Muscle of back (tissue), 11 donors: Measurements from ENCODE around the gene SYNPR. TPM values are rescaled to one million over a fixed set of nuclear protein-coding genes. Genes with fewer than 3 reads are reported as not detected.

Experiments used
- DNase-seq, 3 donors: peaks; one replicate each; pipeline versions ENCODE4 v3.0.0 to v3.0.0-alpha.2; 2013
- polyA plus RNA-seq, 10 donors: library from polyadenylated mRNA; unstranded; fragments of 120-200 nt; gene quantifications; one replicate each; pipeline ENCODE4 v1.2.1, GENCODE V29; 2013; ENCODE audit not compliant: insufficient read length in 10 of 10

Gene SYNPR
- polyA plus RNA-seq, 10 donors, result 0.25 TPM; not detected in 9

DNA sequence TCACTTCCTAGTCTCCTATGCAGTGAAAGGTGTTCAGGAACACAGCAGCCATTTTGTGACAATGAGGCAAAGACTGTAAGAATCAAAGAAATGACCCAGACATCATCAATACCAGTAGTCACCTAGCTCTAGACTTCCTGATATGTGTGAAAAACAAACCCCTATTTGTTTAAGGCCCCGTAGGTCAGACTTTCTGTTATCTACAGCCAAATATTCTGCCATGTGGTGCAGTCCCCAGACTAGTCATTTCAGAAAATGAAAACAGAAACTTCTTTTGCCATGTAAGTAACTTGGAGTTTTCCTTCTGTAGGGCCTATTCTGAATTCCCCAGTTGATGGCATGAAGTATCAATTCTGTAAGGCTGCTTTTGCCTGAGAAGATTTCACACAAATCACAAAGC, 192.6 kb downstream of the SYNPR start:
- no peak for DNase-seq

DNA sequence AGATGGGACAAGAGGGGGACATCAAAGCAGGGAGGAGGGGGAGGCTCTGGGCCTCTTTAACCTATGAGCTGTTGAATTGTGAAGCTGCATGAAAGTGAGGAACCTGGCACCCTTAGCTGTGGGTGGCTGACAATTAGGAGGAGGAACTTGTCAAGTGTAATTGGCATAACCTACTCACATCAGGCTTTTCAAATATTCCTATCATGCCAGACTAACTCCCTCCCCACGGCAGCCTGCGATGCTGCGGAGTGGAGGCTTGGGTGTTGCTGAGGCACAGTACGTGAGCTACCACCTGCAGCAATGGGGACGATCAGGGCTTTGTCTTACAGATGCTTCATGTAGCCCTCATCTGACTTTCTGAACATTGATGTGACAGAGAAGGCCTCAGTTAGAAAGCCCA, 193.7 kb downstream of the SYNPR start:
- no peak for DNase-seq

DNA sequence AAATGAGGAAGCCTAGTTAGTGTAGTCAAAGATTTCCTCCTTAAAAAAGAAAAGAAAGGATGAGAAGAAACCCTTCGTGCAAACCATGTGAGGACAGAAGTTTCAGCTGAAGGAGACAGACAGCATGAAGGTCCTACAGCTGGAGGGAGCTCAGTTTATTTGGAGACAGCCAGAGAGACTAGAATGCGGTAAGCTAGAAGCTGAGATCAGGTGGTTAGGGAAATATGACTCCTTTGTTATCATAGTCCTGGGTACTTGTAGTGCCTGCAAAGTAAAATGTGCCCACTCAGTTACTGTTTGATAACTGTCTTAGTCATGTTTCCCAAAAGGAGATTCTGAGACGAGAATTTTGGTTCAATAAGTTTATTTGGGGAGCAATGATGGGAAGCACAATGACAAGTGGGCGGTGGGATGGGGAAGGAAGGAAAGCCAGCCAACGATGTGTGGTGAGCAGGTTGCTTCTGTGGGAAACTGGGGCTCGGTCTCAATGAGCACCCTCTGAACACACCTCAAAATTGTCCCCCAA, 195.6 kb downstream of the SYNPR start:
- no peak for DNase-seq

DNA sequence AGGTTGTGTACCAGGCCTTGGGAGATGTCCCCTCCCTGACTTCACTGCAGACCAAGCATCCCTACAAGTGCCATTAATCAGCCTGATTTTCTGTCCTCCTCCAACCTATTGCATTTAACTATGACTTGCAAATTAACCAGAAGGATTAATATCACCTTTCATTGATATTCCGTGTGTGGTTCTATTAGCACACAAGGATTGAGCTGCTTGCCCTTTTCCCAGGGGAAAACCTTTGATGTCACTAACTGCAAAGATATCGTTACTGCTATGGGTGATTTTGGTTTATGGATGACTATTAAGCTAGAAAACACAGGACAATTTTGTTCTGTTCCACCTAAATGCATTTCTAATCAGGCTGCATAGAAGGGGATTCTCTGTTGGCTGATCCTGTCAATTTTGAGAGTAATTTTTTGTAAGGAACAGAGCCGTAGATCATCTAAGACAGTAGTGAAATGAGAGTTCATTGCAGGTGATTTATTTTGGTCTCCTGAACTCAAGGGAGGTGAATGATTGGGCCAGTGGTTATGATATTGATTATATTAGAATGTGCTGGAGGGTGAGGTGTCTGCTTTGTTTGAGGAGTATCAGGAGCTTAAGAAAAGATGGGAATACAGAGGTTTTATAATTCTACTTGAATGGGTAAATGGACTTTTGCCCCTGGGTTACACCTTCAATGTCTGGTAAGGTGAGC, 196.9 kb downstream of the SYNPR start:
- no peak for DNase-seq

DNA sequence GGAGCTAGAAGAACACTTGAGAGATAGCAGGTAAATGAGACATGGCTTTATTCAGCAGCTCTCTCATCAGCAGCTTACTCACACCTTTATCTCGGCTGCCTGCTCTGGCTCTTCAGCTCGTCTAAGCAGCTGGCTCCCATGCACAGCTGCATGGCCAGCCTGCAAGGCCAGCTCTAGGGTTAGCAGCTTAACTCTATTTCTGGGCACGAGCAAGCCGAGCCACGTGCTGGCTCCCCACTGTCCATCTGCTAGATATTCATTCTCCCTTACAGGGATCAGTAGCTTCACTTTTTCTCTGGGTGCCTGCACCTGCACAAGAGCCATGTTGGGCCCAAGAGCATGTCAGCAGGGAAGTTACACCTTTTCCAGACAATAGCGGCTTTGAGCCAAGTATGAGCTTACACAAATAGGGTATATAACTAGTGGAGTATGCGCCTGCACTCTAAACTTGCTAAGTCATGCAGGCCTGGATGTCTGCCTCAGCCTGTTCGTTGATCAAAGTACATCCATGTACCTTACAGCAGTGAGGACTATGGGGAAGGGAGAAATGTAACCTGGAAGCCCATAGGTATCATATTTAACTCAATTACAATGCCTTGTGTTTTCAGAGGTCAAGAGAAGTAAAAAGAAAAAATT, 199.5 kb downstream of the SYNPR start:
- no peak for DNase-seq

DNA sequence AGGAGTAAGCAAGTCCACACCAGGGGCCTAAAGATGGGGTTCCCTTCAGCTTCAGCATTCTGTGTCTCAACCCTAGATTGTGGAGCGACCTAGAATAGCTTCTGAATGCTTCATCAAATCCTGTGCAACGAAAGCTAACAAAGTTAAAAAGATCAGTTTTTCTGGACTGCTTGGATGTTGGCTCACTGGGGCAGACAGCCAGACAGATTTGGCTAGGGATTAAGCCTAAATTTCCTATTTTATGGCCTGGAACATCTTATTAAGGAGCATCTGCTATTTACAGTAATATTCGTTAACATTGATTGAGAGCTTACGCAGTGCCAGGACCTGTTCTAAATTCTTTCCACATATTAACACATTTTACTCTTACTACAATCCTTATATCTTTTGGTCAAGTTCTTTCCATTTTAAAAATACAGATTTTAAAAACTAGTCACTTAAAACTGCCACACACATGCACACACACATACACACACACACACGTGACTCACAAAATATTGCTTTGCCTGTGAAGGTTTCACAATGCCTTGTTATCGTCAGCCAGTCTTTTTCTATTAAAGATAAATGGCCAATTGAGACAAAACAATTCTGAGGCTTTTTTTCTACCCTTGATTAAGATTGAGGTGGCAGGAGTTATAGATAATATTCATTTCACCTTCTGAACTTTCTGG, 201.0 kb downstream of the SYNPR start:
- peak in 1 of 3 donors; percentile 5 for DNase-seq

DNA sequence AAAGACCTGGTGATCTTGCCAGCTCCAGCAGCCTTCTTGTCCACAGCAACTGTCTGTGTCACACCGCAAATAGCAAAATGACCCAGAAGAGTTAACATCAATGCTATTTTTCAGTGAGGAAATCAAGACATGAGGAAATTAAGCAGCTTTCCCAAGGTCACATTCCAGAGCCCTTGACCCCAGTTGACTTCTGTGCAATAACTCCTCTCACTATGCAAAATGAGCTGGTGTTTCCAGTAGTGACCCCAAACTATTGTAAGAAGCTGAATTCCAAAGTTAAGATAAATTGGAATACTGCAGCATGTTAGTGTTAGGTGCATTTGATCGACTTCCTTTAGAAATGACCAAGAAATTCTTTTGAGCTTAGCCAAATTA, 201.5 kb downstream of the SYNPR start:
- DNase-seq, result no peak

DNA sequence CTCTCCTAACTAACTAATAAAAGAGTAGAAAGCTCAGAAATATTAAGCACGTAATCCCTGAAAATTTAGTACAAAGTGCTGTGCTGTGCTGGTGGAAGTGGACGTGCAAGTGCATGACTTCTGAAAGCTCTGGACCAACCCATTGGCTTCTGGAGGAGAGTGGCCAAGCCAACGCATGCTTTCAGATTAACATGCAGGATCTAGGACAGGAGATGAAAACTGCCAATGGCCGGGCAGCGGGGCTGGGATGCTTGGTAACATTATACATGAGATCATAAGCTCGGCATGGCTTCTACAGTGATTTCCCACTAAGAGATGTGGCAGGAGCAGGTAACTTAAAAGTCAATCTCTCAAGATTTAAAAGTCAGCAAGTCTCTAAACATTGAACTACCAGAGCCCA, 203.5 kb downstream of the SYNPR start:
- DNase-seq, result no peak

DNA sequence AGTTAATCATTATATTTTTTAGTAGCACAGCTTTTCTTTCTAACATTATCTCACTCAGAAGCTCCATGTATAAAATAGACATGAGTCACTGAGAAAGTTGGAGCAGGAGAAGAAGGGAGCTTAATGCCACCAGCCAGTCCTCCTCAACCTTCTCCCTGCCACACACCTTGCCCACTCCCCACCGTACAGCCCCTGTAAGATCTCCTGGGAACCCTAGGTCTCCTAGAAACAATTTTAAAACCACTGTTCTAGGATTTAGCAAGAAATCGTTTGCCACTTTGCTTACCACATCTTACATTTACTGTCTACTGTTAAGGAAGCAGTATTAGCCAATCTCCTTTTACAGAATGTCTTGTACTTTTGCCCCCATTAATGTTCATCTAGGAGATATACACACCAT, 204.2 kb downstream of the SYNPR start:
- DNase-seq, result no peak

DNA sequence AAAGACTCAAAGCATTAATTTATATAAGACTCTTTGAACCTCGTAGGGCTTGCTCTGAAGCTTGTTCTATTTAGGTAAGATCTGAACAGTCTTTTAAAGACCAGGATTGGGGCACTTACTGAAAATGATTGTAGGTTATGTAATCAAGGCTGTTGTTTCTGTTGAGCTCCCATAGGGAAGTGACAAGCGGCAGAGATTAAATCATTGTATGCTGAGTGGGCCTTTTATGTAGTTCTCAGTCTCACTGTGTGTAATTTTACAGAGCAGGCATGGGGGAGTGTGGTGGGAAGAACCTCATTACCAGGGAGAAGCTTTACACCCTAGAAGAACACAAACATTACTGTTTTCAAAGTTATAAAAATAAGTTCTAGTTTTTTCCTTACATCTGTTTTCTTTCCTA, 214.4 kb downstream of the SYNPR start:
- DNase-seq, result no peak

DNA sequence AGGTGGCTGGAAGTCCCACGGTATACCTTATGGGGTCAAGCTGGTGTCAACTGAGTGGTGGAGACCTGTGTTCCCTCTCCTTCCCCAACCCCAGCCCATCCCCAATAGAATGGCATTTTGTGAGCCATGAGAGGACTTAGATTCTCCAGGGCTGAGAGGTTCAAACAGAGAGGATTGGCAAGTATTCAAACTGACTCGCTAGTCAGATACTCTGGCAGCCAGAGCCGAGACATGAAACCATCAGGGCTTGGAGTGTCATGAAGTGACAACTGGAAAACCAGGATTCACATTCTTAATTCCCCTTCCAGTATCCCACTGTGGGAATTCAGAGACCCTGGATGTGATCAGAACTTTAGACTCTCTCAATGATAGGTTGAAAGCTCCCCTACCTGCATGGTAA, 215.0 kb downstream of the SYNPR start:
- DNase-seq, result peak in 1 of 3 donors; percentile 7

DNA sequence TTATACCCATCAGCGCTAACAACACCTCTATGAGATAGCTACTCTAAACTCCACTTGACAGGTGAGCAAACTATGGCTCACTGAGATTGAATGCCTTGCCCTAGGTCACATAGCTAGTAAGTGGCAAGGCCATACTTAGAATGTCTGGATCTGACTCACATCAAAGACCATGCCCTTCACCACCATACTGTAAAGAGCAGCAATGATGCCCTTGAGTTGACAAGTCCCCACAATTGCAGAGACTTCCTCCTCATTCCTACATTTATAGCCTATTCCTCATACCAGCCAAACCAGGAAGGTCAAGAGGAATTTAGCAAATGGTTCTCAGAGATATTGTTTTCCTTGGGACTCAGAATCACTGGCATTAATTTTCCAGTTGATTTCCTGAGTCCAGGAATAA, 216.5 kb downstream of the SYNPR start:
- no peak for DNase-seq

DNA sequence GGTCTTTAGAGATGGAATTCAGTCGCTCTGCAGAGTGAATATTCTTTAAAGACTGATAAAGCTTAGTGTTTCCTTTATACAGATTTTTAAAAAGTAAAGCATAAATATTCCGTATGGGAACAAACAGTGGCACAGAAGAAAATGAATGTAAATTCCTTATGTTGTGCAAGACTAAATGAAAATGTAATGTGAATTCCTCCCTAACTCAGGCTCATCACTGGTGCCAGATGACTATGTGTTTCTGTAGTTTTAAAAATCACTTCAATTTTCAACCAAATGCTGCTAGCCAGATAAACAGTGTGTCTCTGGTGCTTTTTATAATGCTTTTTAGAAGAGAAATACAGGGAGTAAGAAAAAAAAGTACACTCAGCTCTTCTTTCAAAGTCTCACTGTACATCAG, 219.5 kb downstream of the SYNPR start:
- DNase-seq, result no peak

DNA sequence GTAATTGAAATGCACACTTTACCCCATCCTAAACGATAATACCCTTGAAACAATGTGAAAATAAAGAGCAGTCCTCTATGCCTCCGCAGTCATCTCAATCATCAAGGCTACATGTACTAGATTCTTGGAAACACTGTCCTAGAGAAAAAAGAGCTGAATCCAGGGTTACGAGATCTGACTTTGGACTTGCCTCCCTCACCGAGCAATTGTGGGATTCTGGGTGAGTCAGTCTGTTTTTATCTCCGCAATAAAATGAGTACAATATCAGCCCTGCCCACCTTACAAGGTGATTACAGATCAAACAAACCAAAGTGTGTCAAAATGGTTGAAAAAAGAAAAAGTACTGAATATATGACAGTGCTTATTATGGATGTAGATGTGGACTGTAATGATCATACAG, 222.1 kb downstream of the SYNPR start:
- DNase-seq, result no peak

DNA sequence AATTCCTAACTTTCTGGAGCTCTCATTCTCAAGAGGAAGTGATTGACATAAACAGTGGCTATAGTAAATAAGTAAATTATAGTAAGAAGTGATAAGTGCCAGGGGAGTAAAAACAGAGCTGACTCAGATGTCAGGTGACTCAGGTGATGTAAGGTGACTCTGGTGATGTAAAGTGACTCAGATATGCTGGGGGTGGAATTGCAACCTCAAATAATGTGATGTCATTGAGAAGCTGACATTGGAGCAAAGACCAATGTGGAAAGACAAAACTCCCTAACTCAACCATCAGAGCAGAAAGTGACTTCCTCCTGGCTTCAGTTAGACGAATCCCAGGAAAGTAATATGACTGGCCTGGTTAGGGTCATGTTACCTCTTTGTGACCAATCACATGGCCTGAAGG, 230.2 kb downstream of the SYNPR start:
- no peak for DNase-seq

DNA sequence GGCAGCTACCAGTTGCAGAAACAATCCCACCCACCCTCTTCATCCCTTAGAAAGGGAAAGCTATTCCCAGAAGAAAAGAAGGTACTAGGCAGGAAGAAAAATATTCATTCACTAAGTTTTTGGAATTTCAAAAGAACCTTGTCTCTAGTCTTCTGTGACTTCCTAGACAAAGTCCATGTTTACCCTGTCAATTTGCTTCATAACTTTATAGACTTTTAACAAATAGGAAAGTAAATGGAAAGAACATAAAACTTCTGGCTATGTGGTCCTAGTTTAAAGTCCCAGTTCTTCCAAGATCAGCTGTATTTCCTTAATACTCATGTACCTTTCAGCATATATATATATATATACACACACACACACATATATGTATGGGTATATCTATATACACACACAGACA, 230.7 kb downstream of the SYNPR start:
- DNase-seq, result no peak

DNA sequence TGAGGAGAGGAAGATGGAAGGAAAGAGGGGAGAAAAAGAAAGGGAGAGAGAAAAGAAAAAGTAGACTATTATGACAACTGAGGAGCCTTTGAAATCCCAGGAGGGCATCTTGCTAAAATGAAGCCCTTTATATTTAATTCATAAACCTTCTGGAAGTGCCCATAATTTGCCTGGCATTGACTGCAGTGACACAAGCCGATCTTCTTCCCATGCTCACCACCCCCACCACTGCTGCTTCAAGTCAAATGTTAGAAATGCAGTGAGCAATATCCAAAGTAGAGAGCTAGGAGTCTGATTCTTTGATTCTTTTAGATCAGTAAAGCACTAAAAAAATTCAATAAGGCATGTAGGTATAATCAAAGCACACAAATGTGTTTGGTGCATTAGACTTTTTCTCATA, 235.7 kb downstream of the SYNPR start:
- no peak for DNase-seq

DNA sequence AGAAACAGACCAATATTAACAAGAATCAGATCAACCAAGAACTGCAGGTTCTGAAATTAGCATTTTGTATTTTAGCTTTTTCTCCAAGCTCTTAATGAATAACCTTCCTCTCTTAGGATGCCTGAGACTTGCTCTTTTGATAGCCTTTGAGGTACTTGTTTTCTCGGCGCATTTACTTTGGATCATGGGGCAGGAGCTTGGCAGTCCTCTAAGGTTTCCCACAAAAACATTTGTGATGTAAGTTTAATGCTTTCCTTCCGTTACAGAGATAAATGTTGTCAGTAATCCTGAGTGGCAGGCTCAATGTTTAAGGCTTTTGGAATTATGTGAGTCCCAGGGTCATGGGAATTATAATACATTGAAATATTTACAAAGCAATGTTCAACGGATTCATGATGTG, 236.6 kb downstream of the SYNPR start:
- no peak for DNase-seq

DNA sequence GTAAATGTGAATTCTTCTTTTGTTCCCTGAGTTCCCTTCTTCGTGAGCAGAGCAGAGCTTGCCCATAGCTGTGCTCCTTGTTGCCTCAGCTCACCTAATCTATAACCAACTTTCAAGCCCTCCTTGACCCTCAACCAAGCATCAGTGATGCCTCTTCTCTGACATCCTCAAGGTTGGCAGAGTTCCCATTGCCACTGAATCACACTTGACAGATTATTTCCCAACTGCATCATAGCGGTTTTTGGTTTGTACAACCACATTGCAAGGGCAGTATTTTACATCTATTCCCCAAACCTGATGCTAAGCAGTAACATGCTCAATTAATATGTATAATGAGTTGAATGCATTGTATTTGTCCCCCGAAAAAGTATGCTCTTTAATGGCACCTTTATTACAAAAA, 241.3 kb downstream of the SYNPR start:
- DNase-seq, result no peak

DNA sequence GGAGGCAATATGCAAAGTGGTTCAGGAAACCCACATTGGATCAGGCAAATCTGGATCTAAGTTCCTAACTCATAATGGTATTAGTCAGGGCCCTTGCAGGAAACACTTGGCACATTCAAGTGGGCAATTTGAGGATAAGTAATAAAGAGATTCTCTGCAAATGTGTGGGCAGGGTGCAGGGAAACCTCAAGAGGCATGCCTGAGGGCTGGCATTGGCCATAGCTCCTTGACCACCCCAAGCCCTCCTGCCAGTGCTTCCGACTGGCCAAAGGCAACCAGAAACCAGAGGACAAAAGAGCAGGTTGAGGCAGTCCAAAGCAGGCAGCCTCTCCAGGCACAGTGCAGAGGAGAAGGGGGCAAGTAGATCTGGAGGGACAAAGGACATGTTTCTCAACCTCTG, 243.5 kb downstream of the SYNPR start:
- no peak for DNase-seq

DNA sequence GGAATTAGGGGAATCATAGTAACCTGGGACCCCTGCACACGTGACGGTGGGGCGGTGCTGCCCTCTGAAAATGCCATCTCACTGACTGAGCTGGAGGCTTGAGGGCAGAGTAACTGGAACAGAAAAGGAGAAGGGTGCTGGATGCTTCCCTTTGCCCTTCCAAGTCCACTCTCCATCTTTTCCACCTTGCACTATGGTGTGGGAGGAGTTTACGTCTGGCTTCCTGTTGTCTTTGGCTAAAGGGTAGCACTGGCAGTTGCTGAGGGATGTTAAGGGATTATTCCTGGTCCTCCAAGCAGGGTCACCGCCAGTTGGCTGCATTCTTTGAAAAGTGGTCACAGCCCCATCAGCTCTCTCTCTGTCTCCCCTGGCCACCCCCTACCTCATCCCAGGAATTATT, 245.0 kb downstream of the SYNPR start:
- DNase-seq, result no peak

DNA sequence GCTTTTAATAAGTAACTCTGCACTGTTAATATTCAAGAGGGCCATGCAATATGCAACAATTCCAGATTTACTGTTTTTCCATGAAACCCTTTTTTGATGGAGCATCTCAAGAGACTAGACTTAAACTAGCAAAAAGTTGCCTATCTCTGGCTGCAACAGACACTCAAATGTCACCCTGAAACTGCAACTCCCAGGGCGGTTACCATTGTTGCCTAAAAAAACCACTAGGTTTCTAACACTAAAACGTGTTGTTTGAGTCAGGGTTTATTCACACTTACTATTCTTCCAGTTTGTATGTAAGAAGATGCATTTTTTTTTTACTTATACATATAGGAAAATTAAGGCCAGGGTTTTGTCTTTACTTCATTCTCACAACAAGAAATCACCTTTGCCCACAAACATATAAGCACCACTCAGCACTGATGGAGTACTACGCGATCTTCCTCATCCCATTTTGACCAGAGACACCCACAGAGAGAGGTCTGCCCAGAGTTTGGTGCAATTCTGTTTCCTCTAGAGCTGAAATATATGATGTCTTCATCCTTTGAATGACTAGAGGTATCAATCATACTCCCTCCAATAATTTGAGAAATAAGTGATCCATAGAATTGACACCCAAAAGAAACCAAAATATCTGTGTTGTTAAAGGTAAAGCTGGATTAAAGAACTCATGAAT, 250.4 kb downstream of the SYNPR start:
- no peak for DNase-seq

DNA sequence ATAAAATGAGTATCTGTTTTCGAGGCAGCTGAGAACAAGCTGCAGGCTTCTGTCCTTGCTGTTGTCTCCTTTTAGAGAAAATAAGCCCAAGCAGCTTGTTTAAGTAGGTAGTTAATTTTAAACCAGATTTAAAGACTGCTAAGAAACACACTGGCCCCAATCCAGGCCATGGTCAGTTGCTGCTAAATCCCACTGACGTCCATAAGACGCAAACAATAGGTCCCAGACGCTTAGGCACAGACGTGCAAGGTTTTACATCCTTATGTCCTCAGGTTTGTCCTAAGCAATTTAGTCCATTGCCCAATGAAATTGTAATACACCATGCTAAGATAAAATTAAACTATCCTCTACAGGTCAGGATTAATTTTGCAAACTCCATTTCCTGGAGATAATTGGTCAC, 254.4 kb downstream of the SYNPR start:
- no peak for DNase-seq
